Activated B cell treated with CpG ODN at 0.5 μM for 24 hours (primary cell): ENCODE data around the gene EDA. TPM values are rescaled to one million over a fixed set of nuclear protein-coding genes. Genes with fewer than 3 reads are reported as not detected.

ENCODE experiments used
- ATAC-seq: fragments of 200-7000 bp; cut with Tn5 transposase; one replicate; pipeline ENCODE4 v1.10.0; 2021; ENCODE audit warnings: low read depth, mild to moderate bottlenecking, moderate library complexity
- CTCF ChIA-PET: fragments of 350-600 bp; sonication (Branson Sonifier 250); formaldehyde crosslinking; loops from one replicate; lab custom pipeline; 2021; ENCODE audit warnings: antibody characterized with exemption; lab: Charles Lee
- POLR2A ChIA-PET: fragments of 350-600 bp; sonication (Branson Sonifier 250); formaldehyde crosslinking; loops from one replicate; lab custom pipeline; 2021; ENCODE audit warnings: antibody characterized with exemption; lab: Charles Lee
- DNase-seq: peaks from one replicate; pipeline ENCODE4 v3.0.0; 2022
- H3K27ac Mint-ChIP-seq: one replicate; pipeline ENCODE4 v1.8.0; 2020; ENCODE audit warnings: mixed read lengths
- H3K27me3 Mint-ChIP-seq: one replicate; pipeline ENCODE4 v1.8.0; 2021; ENCODE audit warnings: mixed read lengths
- H3K36me3 Mint-ChIP-seq: one replicate; pipeline ENCODE4 v1.8.0; 2021; ENCODE audit warnings: low read depth, mixed read lengths
- H3K4me1 Mint-ChIP-seq: one replicate; pipeline ENCODE4 v1.8.0; 2021; ENCODE audit warnings: mixed read lengths
- H3K4me3 Mint-ChIP-seq: one replicate; pipeline ENCODE4 v1.8.0; 2020; ENCODE audit warnings: mild to moderate bottlenecking, mixed read lengths
- H3K9me3 Mint-ChIP-seq: one replicate; pipeline ENCODE4 v1.8.0; 2020; ENCODE audit warnings: mixed read lengths
- intact Hi-C: fragments of 100-400 bp; cut with micrococcal nuclease; formaldehyde crosslinking; loops from one replicate; pipeline ENCODE4 v1.15.1; 2024
- total RNA-seq: library from RNA; stranded (reverse); gene quantifications from 2 replicates; pipeline ENCODE4 v1.2.3, GENCODE V29; 2022
- TF ChIP-seq, protein P1 (sequence below): fragments of 200-600 bp; IDR thresholded peaks from one replicate; pipeline ENCODE4 v1.8.0; 2022; ENCODE audit warnings: antibody characterized with exemption, mild to moderate bottlenecking

EDA gene
- total RNA-seq, 1 donor from 2014 or later: not detected

GRCh38 chrX:70079297-70079696, 463.4 kb downstream of the EDA start:
- ATAC-seq: no peak
- no peak for DNase-seq

DNA sequence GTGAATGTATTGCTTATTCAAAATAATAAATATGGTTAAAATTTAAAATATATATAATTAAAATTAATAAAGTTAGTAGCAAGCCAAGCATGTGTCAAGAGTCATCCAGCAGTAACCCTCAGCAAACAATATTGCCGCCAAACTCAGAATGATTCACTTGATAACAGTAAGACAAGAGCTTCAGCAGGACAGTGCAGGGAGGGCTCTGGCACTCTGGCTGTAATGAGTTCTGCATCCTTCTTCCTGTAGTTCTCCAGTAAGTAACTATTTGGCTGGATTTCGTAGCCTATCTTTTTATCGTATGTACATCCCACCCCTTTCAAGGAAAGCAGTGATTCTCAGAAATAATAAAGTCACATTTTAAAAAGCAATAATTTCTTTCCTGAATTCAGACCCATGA, 464.0 kb downstream of the EDA start:
- H3K36me3 Mint-ChIP-seq: no peaks in the 10 kb centered on the region
- H3K4me1 Mint-ChIP-seq: no peaks in the 10 kb centered on the region
- peaks cover 1% of the 10 kb centered on the region for H3K27me3 Mint-ChIP-seq
- no peak for ATAC-seq
- H3K27ac Mint-ChIP-seq: no peak overlapping the region
- H3K4me3 Mint-ChIP-seq: no peak overlapping the region
- no peak for DNase-seq
- TF ChIP-seq, protein P1, sequence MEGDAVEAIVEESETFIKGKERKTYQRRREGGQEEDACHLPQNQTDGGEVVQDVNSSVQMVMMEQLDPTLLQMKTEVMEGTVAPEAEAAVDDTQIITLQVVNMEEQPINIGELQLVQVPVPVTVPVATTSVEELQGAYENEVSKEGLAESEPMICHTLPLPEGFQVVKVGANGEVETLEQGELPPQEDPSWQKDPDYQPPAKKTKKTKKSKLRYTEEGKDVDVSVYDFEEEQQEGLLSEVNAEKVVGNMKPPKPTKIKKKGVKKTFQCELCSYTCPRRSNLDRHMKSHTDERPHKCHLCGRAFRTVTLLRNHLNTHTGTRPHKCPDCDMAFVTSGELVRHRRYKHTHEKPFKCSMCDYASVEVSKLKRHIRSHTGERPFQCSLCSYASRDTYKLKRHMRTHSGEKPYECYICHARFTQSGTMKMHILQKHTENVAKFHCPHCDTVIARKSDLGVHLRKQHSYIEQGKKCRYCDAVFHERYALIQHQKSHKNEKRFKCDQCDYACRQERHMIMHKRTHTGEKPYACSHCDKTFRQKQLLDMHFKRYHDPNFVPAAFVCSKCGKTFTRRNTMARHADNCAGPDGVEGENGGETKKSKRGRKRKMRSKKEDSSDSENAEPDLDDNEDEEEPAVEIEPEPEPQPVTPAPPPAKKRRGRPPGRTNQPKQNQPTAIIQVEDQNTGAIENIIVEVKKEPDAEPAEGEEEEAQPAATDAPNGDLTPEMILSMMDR: no peak
- CTCF ChIA-PET: no interaction called here
- POLR2A ChIA-PET: no interaction called here
- no peaks in the 10 kb centered on the region for H3K9me3 Mint-ChIP-seq
- intact Hi-C loops: no loop called here

More at GRCh38 chrX:70079297-70079696, 463.4 kb downstream of the EDA start:
- no peaks in the 10 kb centered on the region for H3K4me1 Mint-ChIP-seq
- no peak overlapping the region for H3K4me3 Mint-ChIP-seq
- H3K9me3 Mint-ChIP-seq: no peaks in the 10 kb centered on the region
- ChIA-PET CTCF (no interaction called here), POLR2A (no interaction called here)
- no peak overlapping the region for H3K27ac Mint-ChIP-seq
- intact Hi-C loops: no loop called here
- TF ChIP-seq, protein P1: no peak
- H3K36me3 Mint-ChIP-seq: no peaks in the 10 kb centered on the region
- H3K27me3 Mint-ChIP-seq: peaks cover 1% of the 10 kb centered on the region

DNA sequence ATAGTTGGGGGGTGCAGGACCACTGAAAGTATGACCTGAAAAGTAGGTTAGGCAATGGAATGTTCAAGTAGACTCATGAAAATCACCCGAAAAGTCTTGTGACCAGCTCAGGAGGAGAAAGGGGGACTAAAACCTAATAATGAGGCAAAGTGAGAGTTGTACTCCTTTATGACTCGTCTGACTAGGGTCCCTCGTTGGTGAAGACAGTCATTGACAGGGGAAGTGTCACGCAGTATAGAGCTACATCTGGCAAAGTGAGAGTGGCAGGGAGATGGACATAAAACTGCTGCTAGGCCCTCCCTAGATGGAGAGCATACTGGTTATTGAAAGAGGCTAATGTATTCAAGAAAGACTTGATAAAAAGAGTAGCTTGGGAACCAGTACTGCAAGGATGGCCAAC, 466.8 kb downstream of the EDA start:
- ChIA-PET CTCF (no interaction called here), POLR2A (no interaction called here)
- no peaks in the 10 kb centered on the region for H3K4me1 Mint-ChIP-seq
- no peaks in the 10 kb centered on the region for H3K9me3 Mint-ChIP-seq
- H3K4me3 Mint-ChIP-seq: no peak overlapping the region
- DNase-seq: no peak
- intact Hi-C loops: no loop called here
- H3K27me3 Mint-ChIP-seq: peaks cover 1% of the 10 kb centered on the region
- no peaks in the 10 kb centered on the region for H3K36me3 Mint-ChIP-seq
- TF ChIP-seq, protein P1: no peak
- no peak overlapping the region for H3K27ac Mint-ChIP-seq
- ATAC-seq: no peak

DNA sequence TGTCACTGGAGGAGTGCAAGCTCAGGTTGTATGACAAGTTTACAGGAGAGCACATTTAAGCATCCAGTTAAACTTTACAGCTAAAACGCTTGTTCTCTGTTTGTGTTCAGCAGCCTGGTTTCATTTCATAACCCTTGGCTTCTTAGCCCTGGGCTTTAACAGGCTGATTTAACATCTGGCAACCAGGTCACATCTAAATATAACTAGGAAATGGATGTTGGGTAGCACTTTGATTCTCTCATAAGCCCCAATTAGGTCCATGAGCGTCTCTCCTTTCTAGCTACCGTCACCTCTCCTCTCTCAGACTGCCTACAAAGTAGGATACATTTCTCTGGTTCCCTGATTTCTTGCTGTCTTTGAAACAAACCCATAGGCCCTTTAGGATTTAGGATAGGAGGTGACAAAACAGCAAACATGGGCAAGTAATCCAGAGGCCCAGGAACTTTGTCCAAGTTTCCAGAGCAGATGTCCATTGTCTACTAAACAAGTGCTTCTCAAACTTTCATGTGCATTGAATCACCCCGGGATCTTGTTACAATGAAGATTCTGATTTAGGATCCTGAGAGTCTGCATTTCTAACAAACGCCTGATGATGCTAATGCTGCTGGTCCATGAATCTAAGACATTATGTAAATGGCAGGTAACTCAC, 468.8 kb downstream of the EDA start:
- Mint-ChIP-seq H3K36me3 (no peaks in the 10 kb centered on the region), H3K27ac (no peak overlapping the region), H3K4me3 (no peak overlapping the region), H3K4me1 (no peaks in the 10 kb centered on the region), H3K27me3 (no peaks in the 10 kb centered on the region), H3K9me3 (no peaks in the 10 kb centered on the region)
- ChIA-PET POLR2A (no interaction called here), CTCF (no interaction called here)
- TF ChIP-seq, protein P1: no peak
- DNase-seq (no peak), ATAC-seq (no peak)
- intact Hi-C loops: no loop called here

DNA sequence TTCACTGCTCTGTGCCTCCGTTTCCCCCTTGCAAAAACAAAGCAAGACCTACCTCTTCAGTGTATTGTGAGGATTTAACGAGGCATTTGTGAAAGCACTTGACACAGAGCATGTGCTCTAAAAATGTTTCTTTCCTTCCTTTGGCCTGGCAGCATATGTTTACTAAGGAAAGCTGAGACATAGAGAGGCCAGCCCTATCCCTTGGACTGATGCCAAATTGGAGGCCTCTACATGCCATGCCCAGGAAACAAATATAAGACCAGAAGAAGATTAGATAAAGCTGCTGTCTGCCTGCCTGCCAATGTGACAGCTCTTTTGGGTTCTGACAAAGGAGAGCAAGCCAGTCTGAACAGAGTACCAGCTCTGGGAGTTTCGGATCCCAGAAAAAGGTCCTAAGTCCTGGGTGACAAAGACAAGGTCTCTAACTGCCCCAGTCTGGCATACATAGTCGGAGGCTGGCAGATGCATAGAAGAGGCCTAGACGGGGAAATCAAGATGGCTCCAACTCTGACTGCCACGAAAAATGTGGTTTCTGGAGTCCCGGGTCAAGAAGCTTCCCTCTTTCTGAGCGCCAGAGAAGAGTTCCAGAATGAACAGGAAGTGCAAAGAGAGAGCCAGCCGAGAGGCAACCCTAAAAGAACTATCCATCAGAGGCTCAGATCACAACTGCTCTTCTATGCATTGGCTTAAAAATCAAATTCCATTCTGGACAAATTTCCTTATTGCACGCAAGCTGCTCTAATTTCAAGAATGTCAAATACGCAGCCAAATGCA, 472.1 kb downstream of the EDA start:
- intact Hi-C loops: no loop called here
- Mint-ChIP-seq H3K36me3 (no peaks in the 10 kb centered on the region), H3K4me1 (no peaks in the 10 kb centered on the region), H3K4me3 (no peak overlapping the region), H3K27ac (no peak overlapping the region), H3K27me3 (peaks cover 2% of the 10 kb centered on the region), H3K9me3 (no peaks in the 10 kb centered on the region)
- ChIA-PET CTCF (interaction anchor here (3.3 kb wide), 1 partner anchor 9 kb away, joined by 11 read pairs; no protein-coding TSS in a partner anchor), POLR2A (no interaction called here)
- TF ChIP-seq, protein P1: no peak
- DNase-seq: no peak
- no peak for ATAC-seq
